Activated effector memory CD4-positive, alpha-beta T cell treated with Interleukin-2 at 50 U/mL for 16 hours (primary cell): ENCODE data around the gene FBXL14.
A peak's percentile ranks its signal among the peaks of the same experiment; 100 is the strongest.
"Not testable (repeated sequence)": the region's sequence is repeated elsewhere in the genome, so short reads cannot be mapped to it uniquely, and the experiment has no call there.

Experiments
- DNase-seq: peaks from one replicate; pipeline ENCODE4 v3.0.0-alpha.2; 2020

FBXL14 gene

GRCh38 chr12:1619159-1619558, 24.8 kb upstream of the FBXL14 start:
- DNase-seq: no peak

- no peak for DNase-seq
Observed at GRCh38 chr12:1618489-1618888, 24.1 kb upstream of the FBXL14 start.

GRCh38 chr12:1616233-1617066, 22.1 kb upstream of the FBXL14 start:
- no peak for DNase-seq

GRCh38 chr12:1614360-1614759, 20.0 kb upstream of the FBXL14 start:
- no peak for DNase-seq

GRCh38 chr12:1613860-1614259, 19.5 kb upstream of the FBXL14 start:
- no peak for DNase-seq

GRCh38 chr12:1611803-1612572, 17.6 kb upstream of the FBXL14 start:
- no peak for DNase-seq

- DNase-seq: no peak
Observed at GRCh38 chr12:1610072-1610643, 15.8 kb upstream of the FBXL14 start.

- DNase-seq: no peak
Observed at GRCh38 chr12:1608713-1609119, 14.3 kb upstream of the FBXL14 start.

- DNase-seq: no peak
Observed at GRCh38 chr12:1607940-1608712, 13.7 kb upstream of the FBXL14 start.

GRCh38 chr12:1606021-1606622, 11.7 kb upstream of the FBXL14 start:
- DNase-seq: peak; percentile 27

GRCh38 chr12:1605129-1606020, 11.0 kb upstream of the FBXL14 start:
- DNase-seq: peak; percentile 35

- no peak for DNase-seq
Observed at GRCh38 chr12:1604464-1604863, 10.1 kb upstream of the FBXL14 start.

GRCh38 chr12:1603269-1603993, 9.1 kb upstream of the FBXL14 start:
- no peak for DNase-seq

GRCh38 chr12:1602706-1603105, 8.3 kb upstream of the FBXL14 start:
- DNase-seq: not testable (repeated sequence)

- no peak for DNase-seq
Observed at GRCh38 chr12:1598757-1599156, 4.4 kb upstream of the FBXL14 start.

GRCh38 chr12:1595690-1596347, 1.4 kb upstream of the FBXL14 start:
- DNase-seq: no peak

- no peak for DNase-seq
Observed at GRCh38 chr12:1595026-1595561, 713 bp upstream of the FBXL14 start.

GRCh38 chr12:1594006-1594260, 448 bp downstream of the FBXL14 start:
- no peak for DNase-seq

GRCh38 chr12:1593174-1594005, 991 bp downstream of the FBXL14 start:
- DNase-seq: peak; percentile 55
